Measurements from ENCODE around the gene PTEN. TPM values are rescaled to one million over a fixed set of nuclear protein-coding genes. Genes with fewer than 3 reads are reported as not detected.

PTEN gene
- total RNA-seq, 1 experiment from 2014 or later = 58.7 TPM

DNA sequence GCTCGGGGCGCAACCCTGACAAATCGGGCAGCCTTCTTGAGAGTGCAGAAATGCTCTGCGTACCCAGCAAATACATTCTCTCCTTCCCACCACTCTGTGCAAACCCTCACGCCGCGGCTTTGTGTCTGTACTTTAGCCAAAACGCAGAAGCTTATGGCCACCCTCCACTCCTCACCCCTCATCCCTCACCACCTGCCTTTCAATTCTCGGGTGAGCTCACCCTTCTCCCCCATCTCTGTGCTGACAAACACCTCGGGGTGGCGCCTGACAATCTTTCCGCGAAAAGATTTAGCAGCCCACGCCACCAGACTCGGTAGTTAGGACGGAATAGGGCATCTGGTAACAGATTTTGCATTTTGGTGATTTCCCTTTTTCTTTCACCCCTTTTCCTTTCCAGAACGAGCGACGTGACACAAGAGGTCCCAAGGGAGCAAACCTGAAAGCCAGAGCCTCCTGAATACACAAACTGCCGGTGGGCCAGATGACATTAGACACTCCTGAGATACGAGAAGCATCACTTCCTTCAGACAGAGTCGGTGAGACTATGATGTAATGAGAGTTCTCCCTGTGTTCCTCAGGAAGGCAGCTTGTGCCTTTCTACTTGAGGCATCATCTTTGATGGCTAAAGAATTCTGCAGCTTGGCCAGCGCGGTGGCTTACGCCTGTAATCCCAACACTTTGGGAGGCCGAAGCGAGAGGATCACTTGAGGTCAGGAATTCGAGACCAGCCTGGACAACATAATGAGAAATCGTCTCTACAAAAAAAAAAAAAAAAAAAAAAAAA is 44.7 kb upstream of the PTEN start (continued):
- TF ChIP-seq FOSL1 (IDR thresholded peaks at IDR 0.05; ENCODE audit: low read depth) (no peak), EZH2 (IDR thresholded peaks at IDR 0.05) (no peak), YY1 (IDR thresholded peaks at IDR 0.05; ENCODE audit: extremely low read depth, insufficient replicate concordance, low read depth, low read length) (no peak), SP1 (IDR thresholded peaks at IDR 0.05; ENCODE audit: low read depth) (no peak), EGR1 (IDR thresholded peaks at IDR 0.05; ENCODE audit: low read depth) (no peak), CBX3 (IDR thresholded peaks at IDR 0.05; ENCODE audit: low read depth) (no peak), SIN3A (IDR thresholded peaks at IDR 0.05; ENCODE audit: low read depth) (no peak)
- TF ChIP-seq, protein P1, sequence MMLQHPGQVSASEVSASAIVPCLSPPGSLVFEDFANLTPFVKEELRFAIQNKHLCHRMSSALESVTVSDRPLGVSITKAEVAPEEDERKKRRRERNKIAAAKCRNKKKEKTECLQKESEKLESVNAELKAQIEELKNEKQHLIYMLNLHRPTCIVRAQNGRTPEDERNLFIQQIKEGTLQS (IDR thresholded peaks at IDR 0.05) = no peak

- Histone ChIP-seq H2AFZ (ENCODE audit: low read depth, low read length, poor library complexity, severe bottlenecking) (no peak overlapping the region), H3K9me3 (ENCODE audit: control insufficient read depth in 1 of 2, insufficient read depth in 1 of 2, low read depth in 1 of 2, low read length in 2 of 2) (no peaks in the 10 kb centered on the region), H3K4me1 (ENCODE audit: control insufficient read depth in 1 of 2, insufficient read depth in 2 of 2, low read length in 2 of 2) (peaks cover 7 to 22% of the 10 kb centered on the region in 2 experiments), H3K4me3 (replicated peaks in 1 of 2; ENCODE audit: low read depth in 1 of 2, low read length in 2 of 2) (peak overlapping the region in 1 of 2 experiments; percentile 83; a peak in 2 of 4 replicates), H4K20me1 (ENCODE audit: insufficient read depth) (peaks cover 14% of the 10 kb centered on the region; the same call in 1 of the 2 replicates), H3K27me3 (ENCODE audit: insufficient read depth, low read length) (no peaks in the 10 kb centered on the region), H3K9me2 (ENCODE audit: insufficient read depth) (no peaks in the 10 kb centered on the region), H3K4me2 (ENCODE audit: low read length) (peak overlapping the region; percentile 98), H3K9ac (ENCODE audit: low read length) (no peak overlapping the region), H3K79me2 (ENCODE audit: insufficient read depth, low read length) (peaks cover 38% of the 10 kb centered on the region), H3K36me3 (ENCODE audit: control insufficient read depth in 1 of 2, insufficient read depth in 2 of 2, low read length in 2 of 2) (no peaks in the 10 kb centered on the region), H3K27ac (ENCODE audit: low read depth, low read length) (no peak overlapping the region)
- TF ChIP-seq SP1 (IDR thresholded peaks at IDR 0.05; ENCODE audit: low read depth) (no peak), TCF7L2 (IDR thresholded peaks at IDR 0.05; ENCODE audit: borderline replicate concordance, extremely low read depth, insufficient read depth, insufficient read length) (no peak), POLR2A (IDR thresholded peaks at IDR 0.05; ENCODE audit: borderline replicate concordance, extremely low read depth, insufficient read depth, insufficient read length) (no peak), SRF (IDR thresholded peaks at IDR 0.05; ENCODE audit: low read depth) (no peak), FOSL1 (IDR thresholded peaks at IDR 0.05; ENCODE audit: low read depth) (no peak), EZH2phosphoT487 (IDR thresholded peaks at IDR 0.05; ENCODE audit: borderline replicate concordance) (no peak), CEBPB (IDR thresholded peaks at IDR 0.05; ENCODE audit: low read depth) (no peak), ZFX (IDR thresholded peaks at IDR 0.05) (no peak), ELF1 (IDR thresholded peaks at IDR 0.05; ENCODE audit: borderline replicate concordance, low read depth) (no peak), POLR2AphosphoS5 (IDR thresholded peaks at IDR 0.05; ENCODE audit: low read depth, low read length) (no peak), RAD21 (IDR thresholded peaks at IDR 0.05; ENCODE audit: low read depth) (no peak), JUND (IDR thresholded peaks at IDR 0.05) (no peak), SIN3A (IDR thresholded peaks at IDR 0.05; ENCODE audit: low read depth) (no peak)
- TF ChIP-seq, protein P2, sequence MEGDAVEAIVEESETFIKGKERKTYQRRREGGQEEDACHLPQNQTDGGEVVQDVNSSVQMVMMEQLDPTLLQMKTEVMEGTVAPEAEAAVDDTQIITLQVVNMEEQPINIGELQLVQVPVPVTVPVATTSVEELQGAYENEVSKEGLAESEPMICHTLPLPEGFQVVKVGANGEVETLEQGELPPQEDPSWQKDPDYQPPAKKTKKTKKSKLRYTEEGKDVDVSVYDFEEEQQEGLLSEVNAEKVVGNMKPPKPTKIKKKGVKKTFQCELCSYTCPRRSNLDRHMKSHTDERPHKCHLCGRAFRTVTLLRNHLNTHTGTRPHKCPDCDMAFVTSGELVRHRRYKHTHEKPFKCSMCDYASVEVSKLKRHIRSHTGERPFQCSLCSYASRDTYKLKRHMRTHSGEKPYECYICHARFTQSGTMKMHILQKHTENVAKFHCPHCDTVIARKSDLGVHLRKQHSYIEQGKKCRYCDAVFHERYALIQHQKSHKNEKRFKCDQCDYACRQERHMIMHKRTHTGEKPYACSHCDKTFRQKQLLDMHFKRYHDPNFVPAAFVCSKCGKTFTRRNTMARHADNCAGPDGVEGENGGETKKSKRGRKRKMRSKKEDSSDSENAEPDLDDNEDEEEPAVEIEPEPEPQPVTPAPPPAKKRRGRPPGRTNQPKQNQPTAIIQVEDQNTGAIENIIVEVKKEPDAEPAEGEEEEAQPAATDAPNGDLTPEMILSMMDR (IDR thresholded peaks at IDR 0.05 in 2 of 3, conservative IDR thresholded peaks at IDR 0.05 in 1 of 3; ENCODE audit: borderline replicate concordance in 1 of 3, insufficient read depth in 1 of 3, low read depth in 2 of 3, low read length in 2 of 3) = no peak
- TF ChIP-seq, protein P3, sequence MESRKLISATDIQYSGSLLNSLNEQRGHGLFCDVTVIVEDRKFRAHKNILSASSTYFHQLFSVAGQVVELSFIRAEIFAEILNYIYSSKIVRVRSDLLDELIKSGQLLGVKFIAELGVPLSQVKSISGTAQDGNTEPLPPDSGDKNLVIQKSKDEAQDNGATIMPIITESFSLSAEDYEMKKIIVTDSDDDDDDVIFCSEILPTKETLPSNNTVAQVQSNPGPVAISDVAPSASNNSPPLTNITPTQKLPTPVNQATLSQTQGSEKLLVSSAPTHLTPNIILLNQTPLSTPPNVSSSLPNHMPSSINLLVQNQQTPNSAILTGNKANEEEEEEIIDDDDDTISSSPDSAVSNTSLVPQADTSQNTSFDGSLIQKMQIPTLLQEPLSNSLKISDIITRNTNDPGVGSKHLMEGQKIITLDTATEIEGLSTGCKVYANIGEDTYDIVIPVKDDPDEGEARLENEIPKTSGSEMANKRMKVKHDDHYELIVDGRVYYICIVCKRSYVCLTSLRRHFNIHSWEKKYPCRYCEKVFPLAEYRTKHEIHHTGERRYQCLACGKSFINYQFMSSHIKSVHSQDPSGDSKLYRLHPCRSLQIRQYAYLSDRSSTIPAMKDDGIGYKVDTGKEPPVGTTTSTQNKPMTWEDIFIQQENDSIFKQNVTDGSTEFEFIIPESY (IDR thresholded peaks at IDR 0.05; ENCODE audit: extremely low read depth, insufficient replicate concordance, low read length) = no peak
- POLR2A ChIA-PET = interaction anchor here (0.6 kb wide), 1 partner anchor 15 kb away, joined by 3 read pairs; no protein-coding TSS in a partner anchor
- intact Hi-C loops (cut with micrococcal nuclease) = loop anchor here (2.0 kb wide), 1 partner anchor 44 kb away; the partner anchor contains the start of genes KLLN and PTEN
- DNase-seq (ENCODE audit: low read depth, low spot score) (no peak), ATAC-seq (no peak)
- CTCF ChIA-PET = no interaction called here
- BruUV-seq (replicated peaks) = no TSS peak
- RAD21 ChIA-PET (ENCODE audit: low non-redundant PET in 1 of 2, low total read pairs in 2 of 2, uncharacterized antibody in 2 of 2, unreplicated experiment in 2 of 2) = no interaction called here
These were observed 44.2 kb upstream of the PTEN start for GRCh38 chr10:87819289-87819585.
